ENCODE measurements around the gene PTPN23.

DNA sequence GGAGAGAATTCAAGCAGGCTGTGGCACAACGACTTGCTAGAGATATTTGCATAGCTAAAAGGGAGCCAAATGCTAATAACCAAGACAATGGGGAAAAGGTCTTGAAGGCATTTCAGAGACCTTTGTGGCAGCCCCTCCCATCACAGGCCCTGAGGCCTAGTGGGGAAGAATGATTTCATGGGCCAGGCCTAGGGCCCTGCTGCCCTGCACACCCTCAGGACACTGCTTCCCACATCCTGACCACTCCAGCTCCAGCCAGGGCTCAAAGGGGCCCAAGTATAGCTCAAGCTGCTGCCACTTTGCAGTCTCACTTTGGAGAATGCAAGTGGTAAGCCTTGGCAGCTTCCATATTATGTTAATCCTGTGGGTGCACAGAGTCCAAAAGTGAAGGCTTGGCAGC is 21.5 kb upstream of the PTPN23 start:
- TF ChIP-seq POLR2A (IDR thresholded peaks at IDR 0.05) = no peak
- TF ChIP-seq, protein P1, sequence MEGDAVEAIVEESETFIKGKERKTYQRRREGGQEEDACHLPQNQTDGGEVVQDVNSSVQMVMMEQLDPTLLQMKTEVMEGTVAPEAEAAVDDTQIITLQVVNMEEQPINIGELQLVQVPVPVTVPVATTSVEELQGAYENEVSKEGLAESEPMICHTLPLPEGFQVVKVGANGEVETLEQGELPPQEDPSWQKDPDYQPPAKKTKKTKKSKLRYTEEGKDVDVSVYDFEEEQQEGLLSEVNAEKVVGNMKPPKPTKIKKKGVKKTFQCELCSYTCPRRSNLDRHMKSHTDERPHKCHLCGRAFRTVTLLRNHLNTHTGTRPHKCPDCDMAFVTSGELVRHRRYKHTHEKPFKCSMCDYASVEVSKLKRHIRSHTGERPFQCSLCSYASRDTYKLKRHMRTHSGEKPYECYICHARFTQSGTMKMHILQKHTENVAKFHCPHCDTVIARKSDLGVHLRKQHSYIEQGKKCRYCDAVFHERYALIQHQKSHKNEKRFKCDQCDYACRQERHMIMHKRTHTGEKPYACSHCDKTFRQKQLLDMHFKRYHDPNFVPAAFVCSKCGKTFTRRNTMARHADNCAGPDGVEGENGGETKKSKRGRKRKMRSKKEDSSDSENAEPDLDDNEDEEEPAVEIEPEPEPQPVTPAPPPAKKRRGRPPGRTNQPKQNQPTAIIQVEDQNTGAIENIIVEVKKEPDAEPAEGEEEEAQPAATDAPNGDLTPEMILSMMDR (IDR thresholded peaks at IDR 0.05) = no peak

All from tibial nerve (tissue), 3 donors.